ENCODE results near the gene KRTAP5-11. TPM values are rescaled to one million over a fixed set of nuclear protein-coding genes. Genes with fewer than 3 reads are reported as not detected.
"Not testable (repeated sequence)": the region's sequence is repeated elsewhere in the genome, so short reads cannot be mapped to it uniquely, and the experiment has no call there.

KRTAP5-11 gene
- total RNA-seq, 4 donors from 2014 or later = not detected

DNA sequence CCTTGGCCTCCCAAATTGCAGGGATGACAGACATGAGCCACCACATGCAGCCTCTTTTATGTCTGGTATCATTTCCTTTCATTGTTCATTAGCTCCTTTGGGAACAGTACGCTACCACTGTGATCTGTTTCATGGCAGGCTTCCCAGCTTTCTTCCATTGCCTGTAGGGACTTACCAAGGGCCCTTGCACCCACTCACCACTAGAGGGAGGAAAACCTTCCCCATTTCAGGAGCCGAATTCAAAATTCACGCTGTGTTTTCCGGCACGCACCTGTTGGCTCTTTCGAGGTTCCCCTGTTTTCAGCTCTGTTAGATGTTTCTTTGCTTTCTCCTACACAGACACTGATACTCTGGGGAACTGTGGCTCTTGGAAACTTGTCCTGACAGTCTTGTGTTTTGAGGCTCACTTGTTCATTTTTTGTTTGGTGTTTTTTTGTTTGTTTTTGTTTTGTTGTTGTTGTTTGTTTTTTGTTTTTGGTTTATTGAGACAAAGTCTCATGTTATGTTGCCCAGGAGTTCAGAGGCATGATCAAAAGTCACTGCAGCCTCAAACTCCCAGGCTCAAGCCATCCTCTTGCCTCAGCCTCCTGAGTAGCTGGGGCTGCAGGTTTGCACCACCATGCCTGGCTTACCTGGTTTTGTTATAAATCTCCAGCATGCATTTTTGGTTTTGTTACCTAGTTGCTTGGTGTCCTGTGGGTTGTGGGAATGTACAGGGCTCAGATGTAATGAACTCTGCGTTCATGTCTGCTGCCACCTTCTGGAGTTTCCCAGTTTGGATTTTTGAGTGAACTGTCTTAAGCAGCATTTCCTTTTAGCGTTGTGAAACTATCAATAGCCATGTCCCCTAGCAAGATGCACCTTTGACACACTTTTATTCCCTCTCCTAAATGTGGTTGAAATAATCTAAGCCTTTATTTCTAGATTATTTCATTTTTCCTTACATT, 2.3 kb downstream of the KRTAP5-11 start:
- peak in 2 of 3 donors; percentile 19 to 77 for DNase-seq
- H3K9me3 ChIP-seq = no peaks in the 10 kb centered on the region
- TF ChIP-seq CTCF (IDR thresholded peaks at IDR 0.05) (peak; percentile 49 to 83 (median 66)), POLR2A (IDR thresholded peaks at IDR 0.05) (no peak)
- no peak overlapping the region for H3K4me3 ChIP-seq
- H3K27ac ChIP-seq = no peak overlapping the region
- H3K27me3 ChIP-seq = no peaks in the 10 kb centered on the region
- no peaks in the 10 kb centered on the region for H3K36me3 ChIP-seq
- H3K4me1 ChIP-seq = no peaks in the 10 kb centered on the region

GRCh38 chr11:71579513-71579912, 3.2 kb downstream of the KRTAP5-11 start:
- H3K9me3 ChIP-seq, H3K27ac ChIP-seq, H3K27me3 ChIP-seq, DNase-seq, H3K36me3 ChIP-seq, H3K4me1 ChIP-seq, H3K4me3 ChIP-seq: not testable (repeated sequence)

DNA sequence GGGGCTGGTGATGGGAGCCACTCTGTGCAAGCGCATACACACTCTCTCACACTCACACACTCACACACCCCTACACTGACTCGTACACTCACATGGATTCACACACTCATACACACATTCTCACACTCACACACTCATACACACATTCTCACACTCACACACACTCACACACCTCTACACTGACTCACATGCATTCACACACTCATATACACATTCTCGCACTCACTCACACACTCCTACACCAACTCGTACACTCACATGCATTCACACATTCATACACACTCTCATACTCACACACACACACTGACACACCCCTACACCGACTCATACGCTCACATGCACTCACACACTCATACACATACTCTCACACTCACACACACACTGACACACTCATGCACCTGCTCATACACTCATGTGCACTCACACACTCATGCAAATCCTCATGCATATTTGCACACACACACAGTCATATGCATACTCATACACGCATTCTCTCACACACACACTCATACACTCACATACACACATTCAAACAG, 5.1 kb downstream of the KRTAP5-11 start:
- no peak for TF ChIP-seq CTCF (IDR thresholded peaks at IDR 0.05)
- TF ChIP-seq POLR2A (IDR thresholded peaks at IDR 0.05) = no peak
- Histone ChIP-seq H3K9me3 (no peaks in the 10 kb centered on the region), H3K36me3 (no peaks in the 10 kb centered on the region), H3K4me3 (no peak overlapping the region), H3K27me3 (no peaks in the 10 kb centered on the region), H3K27ac (no peak overlapping the region), H3K4me1 (no peaks in the 10 kb centered on the region)
- DNase-seq = no peak

GRCh38 chr11:71576688-71577465, 5.8 kb downstream of the KRTAP5-11 start:
- not testable (repeated sequence) for H3K4me3 ChIP-seq, H3K27ac ChIP-seq, DNase-seq, H3K27me3 ChIP-seq, H3K36me3 ChIP-seq, H3K9me3 ChIP-seq, H3K4me1 ChIP-seq

GRCh38 chr11:71575723-71576424, 6.8 kb downstream of the KRTAP5-11 start:
- Histone ChIP-seq H3K27me3 (no peaks in the 10 kb centered on the region), H3K9me3 (no peaks in the 10 kb centered on the region), H3K36me3 (no peaks in the 10 kb centered on the region), H3K4me3 (no peak overlapping the region), H3K27ac (no peak overlapping the region), H3K4me1 (no peaks in the 10 kb centered on the region)
- TF ChIP-seq CTCF (IDR thresholded peaks at IDR 0.05) = no peak
- TF ChIP-seq POLR2A (IDR thresholded peaks at IDR 0.05) = no peak
- no peak for DNase-seq

DNA sequence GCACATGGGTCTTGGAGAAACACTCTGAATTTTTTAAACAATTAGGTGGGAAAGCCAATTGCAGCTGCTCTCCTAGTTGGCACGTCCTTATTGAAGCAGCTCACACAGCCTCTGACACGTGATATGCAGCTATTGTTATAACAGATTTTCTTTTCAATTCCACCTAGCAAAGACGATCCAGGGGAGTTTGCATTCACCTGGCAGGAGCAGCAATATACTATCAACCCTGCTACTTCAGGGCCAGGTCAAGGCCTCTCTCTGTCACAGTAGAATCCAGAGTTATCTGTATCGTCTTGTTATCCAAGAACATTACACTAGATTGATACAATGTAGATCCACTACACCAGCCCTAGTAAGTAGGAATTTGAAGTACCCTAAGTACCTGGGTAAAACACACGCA, 8.3 kb downstream of the KRTAP5-11 start:
- H3K27me3 ChIP-seq = no peaks in the 10 kb centered on the region
- no peaks in the 10 kb centered on the region for H3K4me1 ChIP-seq
- no peak for TF ChIP-seq CTCF (IDR thresholded peaks at IDR 0.05)
- no peak for TF ChIP-seq POLR2A (IDR thresholded peaks at IDR 0.05)
- no peaks in the 10 kb centered on the region for H3K36me3 ChIP-seq
- no peak overlapping the region for H3K4me3 ChIP-seq
- no peak for DNase-seq
- H3K27ac ChIP-seq = no peak overlapping the region
- H3K9me3 ChIP-seq = no peaks in the 10 kb centered on the region

All from Peyer's patch (tissue), 4 donors.